Suprapubic skin (tissue), 4 donors: ENCODE data around the gene NAP1L1. TPM values are rescaled to one million over a fixed set of nuclear protein-coding genes. Genes with fewer than 3 reads are reported as not detected.

Experiments used
- DNase-seq, 2 donors: peaks; one replicate each; pipeline ENCODE4 v3.0.0-alpha.2; 2019; ENCODE audit warnings: low spot score in 2 of 2
- H3K27ac ChIP-seq: fragments of 200-600 bp; sonication (generic); one replicate; pipeline ENCODE4 v1.5.1; 2019
- H3K27me3 ChIP-seq: fragments of 200-600 bp; sonication (generic); one replicate; pipeline ENCODE4 v1.5.1; 2019
- H3K36me3 ChIP-seq: fragments of 200-600 bp; sonication (generic); one replicate; pipeline ENCODE4 v1.5.1; 2019
- H3K4me1 ChIP-seq: fragments of 200-600 bp; sonication (generic); one replicate; pipeline ENCODE4 v1.5.1; 2019
- H3K4me3 ChIP-seq: fragments of 200-600 bp; sonication (generic); one replicate; pipeline ENCODE4 v1.5.1; 2019; ENCODE audit warnings: mild to moderate bottlenecking
- H3K9me3 ChIP-seq: fragments of 200-600 bp; sonication (generic); one replicate; pipeline ENCODE4 v1.5.1; 2019
- CTCF ChIP-seq, 2 donors: fragments of 200-600 bp in 1 of 2; fragments of 450-650 bp in 1 of 2; sonication (generic) in 1 of 2; IDR thresholded peaks; one replicate each; pipeline ENCODE4 v1.5.1; 2016 to 2019; ENCODE audit warnings: antibody characterized with exemption in 2 of 2, mild to moderate bottlenecking in 1 of 2, moderate library complexity in 1 of 2
- EP300 ChIP-seq: sonication (generic); formaldehyde crosslinking; IDR thresholded peaks from one replicate; pipeline ENCODE4 v1.6.1; 2017; ENCODE audit warnings: antibody characterized with exemption
- POLR2A ChIP-seq, 2 donors: fragments of 450-650 bp; IDR thresholded peaks; one replicate each; pipeline ENCODE4 v1.6.1; 2017; ENCODE audit warnings: antibody characterized with exemption in 2 of 2, mild to moderate bottlenecking in 2 of 2, moderate library complexity in 2 of 2
- POLR2AphosphoS5 ChIP-seq, 3 donors: sonication (generic); formaldehyde crosslinking; IDR thresholded peaks; one replicate each; pipeline ENCODE4 v1.6.1; 2017; ENCODE audit warnings: antibody characterized with exemption in 3 of 3
- WGBS: methylation state at CpG from one replicate; pipeline ENCODE4 v1.1.5; 2018; 5-methylcytosine and 5-hydroxymethylcytosine counted together
- total RNA-seq, 4 donors: library from RNA; depleted of rRNA; stranded (reverse); fragments of >200 nt; gene quantifications; one replicate each; pipeline ENCODE4 v1.1.0, GENCODE V29; 2016

Gene NAP1L1
- total RNA-seq, 4 donors from 2014 or later: 159 to 243 (median 186) TPM

GRCh38 chr12:76119887-76120286 is 35.4 kb upstream of the NAP1L1 start:
- H3K4me3 ChIP-seq: no peak overlapping the region
- no peaks in the 10 kb centered on the region for H3K9me3 ChIP-seq
- H3K4me1 ChIP-seq: no peaks in the 10 kb centered on the region
- TF ChIP-seq CTCF (IDR thresholded peaks at IDR 0.05) (no peak), POLR2AphosphoS5 (IDR thresholded peaks at IDR 0.05) (no peak), POLR2A (IDR thresholded peaks at IDR 0.05) (no peak), EP300 (no peak)
- H3K36me3 ChIP-seq: no peaks in the 10 kb centered on the region
- H3K27ac ChIP-seq: no peak overlapping the region
- no peaks in the 10 kb centered on the region for H3K27me3 ChIP-seq
- DNase-seq: no peak
- WGBS: 92% methylated on average over 6 of the region's 6 CpGs

- Histone ChIP-seq H3K9me3 (no peaks in the 10 kb centered on the region), H3K27ac (no peak overlapping the region), H3K27me3 (no peaks in the 10 kb centered on the region), H3K4me3 (no peak overlapping the region), H3K36me3 (no peaks in the 10 kb centered on the region), H3K4me1 (no peaks in the 10 kb centered on the region)
- no peak for TF ChIP-seq EP300
- no peak for TF ChIP-seq POLR2A (IDR thresholded peaks at IDR 0.05)
- no peak for TF ChIP-seq POLR2AphosphoS5 (IDR thresholded peaks at IDR 0.05)
- no peak for TF ChIP-seq CTCF (IDR thresholded peaks at IDR 0.05)
- 97% methylated on average over 2 of the region's 2 CpGs for WGBS
- DNase-seq: no peak
These were observed 33.3 kb upstream of the NAP1L1 start for GRCh38 chr12:76117751-76118150.

DNA sequence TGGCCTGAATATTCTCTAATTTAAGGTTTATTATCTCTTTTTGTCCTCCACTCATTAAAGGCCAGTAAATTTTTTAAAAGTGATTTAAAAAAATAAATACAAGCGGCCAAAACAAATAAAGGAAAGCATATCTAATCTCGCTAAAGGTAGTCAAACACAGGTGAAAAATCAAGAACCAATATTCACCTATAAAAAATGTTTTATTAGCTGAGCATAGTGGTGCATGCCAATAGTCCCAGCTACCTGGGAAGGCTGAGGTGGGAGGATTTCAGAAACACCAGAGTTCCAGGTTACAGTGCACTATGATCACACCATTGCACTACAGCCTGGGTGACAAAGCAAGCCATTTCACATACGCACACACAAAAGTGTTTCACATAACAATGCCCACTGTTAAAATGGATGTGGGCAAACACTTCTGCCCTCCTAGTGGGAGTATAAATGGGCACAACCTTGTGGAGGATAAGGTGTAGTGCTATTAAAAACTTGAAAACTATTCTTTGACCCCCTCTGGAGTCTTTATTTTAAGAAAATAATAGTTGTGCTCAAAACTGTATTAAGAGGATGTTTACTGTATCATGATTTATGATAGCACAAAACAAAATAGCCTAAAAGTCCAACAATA is 32.7 kb upstream of the NAP1L1 start:
- TF ChIP-seq POLR2AphosphoS5 (IDR thresholded peaks at IDR 0.05) (no peak), POLR2A (IDR thresholded peaks at IDR 0.05) (no peak), EP300 (no peak), CTCF (IDR thresholded peaks at IDR 0.05) (no peak)
- WGBS: 96% methylated on average over 3 of the region's 3 CpGs
- Histone ChIP-seq H3K27ac (no peak overlapping the region), H3K9me3 (no peaks in the 10 kb centered on the region), H3K4me3 (no peak overlapping the region), H3K4me1 (no peaks in the 10 kb centered on the region), H3K27me3 (no peaks in the 10 kb centered on the region), H3K36me3 (no peaks in the 10 kb centered on the region)
- DNase-seq: no peak

DNA sequence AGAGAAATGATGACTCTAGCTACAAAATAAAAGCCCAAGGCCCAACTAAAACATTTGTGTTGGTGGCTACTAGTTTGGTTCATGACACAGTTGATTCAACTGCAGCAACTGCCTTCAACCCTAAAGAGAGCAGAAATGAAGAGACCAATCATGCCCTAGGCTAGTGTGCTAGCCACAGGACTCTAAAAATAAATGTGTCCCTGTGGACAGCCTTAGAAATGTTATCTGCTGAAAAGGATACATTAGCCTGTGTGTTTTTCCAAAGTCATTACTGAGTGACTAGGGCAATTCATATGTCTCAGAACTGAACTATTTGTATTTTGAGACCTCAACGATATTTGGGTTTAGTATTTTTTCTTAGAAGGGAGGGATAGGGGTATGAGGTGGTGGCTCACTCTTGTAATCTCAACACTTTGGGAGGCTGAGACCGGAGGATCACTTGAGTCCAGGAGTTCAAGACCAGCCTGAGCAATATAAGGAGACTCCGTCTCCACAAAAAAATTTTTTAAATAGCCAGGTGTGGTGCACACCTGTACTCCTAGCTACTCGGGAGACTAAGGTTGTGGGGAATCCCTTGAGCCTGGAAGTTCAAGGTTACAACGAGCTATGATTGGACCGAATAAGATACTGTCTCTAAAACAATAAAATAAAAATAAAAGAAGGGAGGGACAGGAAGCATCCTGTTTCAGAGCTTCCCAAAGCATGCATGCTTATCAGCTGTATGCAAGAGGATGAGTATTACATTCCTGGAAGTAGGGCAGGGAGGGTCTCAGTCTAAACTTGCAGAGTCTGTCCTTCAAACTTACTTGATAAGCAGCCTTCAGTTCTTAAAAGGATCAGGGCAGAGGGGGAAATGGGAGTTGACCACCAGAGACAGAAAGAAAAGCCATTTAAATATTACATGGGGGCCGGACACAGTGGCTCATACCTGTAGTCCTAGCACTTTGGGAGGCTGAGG is 29.6 kb upstream of the NAP1L1 start:
- H3K4me1 ChIP-seq: no peaks in the 10 kb centered on the region
- H3K9me3 ChIP-seq: no peaks in the 10 kb centered on the region
- no peak for DNase-seq
- TF ChIP-seq CTCF (IDR thresholded peaks at IDR 0.05): no peak
- no peak for TF ChIP-seq EP300
- no peak for TF ChIP-seq POLR2A (IDR thresholded peaks at IDR 0.05)
- no peak overlapping the region for H3K4me3 ChIP-seq
- no peaks in the 10 kb centered on the region for H3K27me3 ChIP-seq
- no peak overlapping the region for H3K27ac ChIP-seq
- no peaks in the 10 kb centered on the region for H3K36me3 ChIP-seq
- 61% methylated on average over 7 of the region's 7 CpGs for WGBS

GRCh38 chr12:76111209-76111749 is 26.8 kb upstream of the NAP1L1 start:
- H3K27ac ChIP-seq: no peak overlapping the region
- H3K36me3 ChIP-seq: no peaks in the 10 kb centered on the region
- no CpG with 5 or more reads among the region's 1 CpG for WGBS

More at GRCh38 chr12:76111209-76111749, 26.8 kb upstream of the NAP1L1 start:
- Histone ChIP-seq H3K9me3 (no peaks in the 10 kb centered on the region), H3K4me1 (no peaks in the 10 kb centered on the region), H3K4me3 (no peak overlapping the region), H3K27me3 (no peaks in the 10 kb centered on the region)
- DNase-seq: no peak
- TF ChIP-seq CTCF (IDR thresholded peaks at IDR 0.05) (no peak), EP300 (no peak), POLR2AphosphoS5 (IDR thresholded peaks at IDR 0.05) (no peak), POLR2A (IDR thresholded peaks at IDR 0.05) (no peak)
